Measurements from ENCODE around the gene SRSF4. TPM values are rescaled to one million over a fixed set of nuclear protein-coding genes. Genes with fewer than 3 reads are reported as not detected.

The SRSF4 gene
- total and polyA plus RNA-seq, 2 donors (not counting 1 experiment from before 2014, with no cell fraction given) = 48.4 to 93.5 TPM

GRCh38 chr1:29113413-29114117 is 68.1 kb downstream of the SRSF4 start:
- 100% methylated on average over 3 of the region's 6 CpGs for WGBS (ENCODE audit: insufficient coverage)
- H4K20me1 ChIP-seq (ENCODE audit: control insufficient read depth, insufficient read depth, low read length, poor library complexity, severe bottlenecking) = no peaks in the 10 kb centered on the region
- no peak overlapping the region for H3K27ac Mint-ChIP-seq

More at GRCh38 chr1:29113413-29114117, 68.1 kb downstream of the SRSF4 start:
- H3K27ac ChIP-seq (ENCODE audit: low read length in 2 of 2) = no peak overlapping the region
- no peak overlapping the region for H3K9ac ChIP-seq (ENCODE audit: low read length)
- H3K4me1 ChIP-seq (ENCODE audit: control insufficient read depth in 2 of 2, insufficient read depth in 2 of 2, low read length in 2 of 2) = no peaks in the 10 kb centered on the region
- no peak overlapping the region for H3K4me3 Mint-ChIP-seq
- peaks cover 2 to 69% of the 10 kb centered on the region in 2 experiments for H3K36me3 ChIP-seq (replicated peaks in 1 of 2; ENCODE audit: control extremely low read depth in 1 of 2, control insufficient read depth in 1 of 2, extremely low read depth in 1 of 2, insufficient read depth in 2 of 2, low read length in 1 of 2)
- H3K4me1 Mint-ChIP-seq = no peaks in the 10 kb centered on the region
- ATAC-seq (ENCODE audit: low read depth) (no peak), DNase-seq (no peak)
- H3K4me2 ChIP-seq (replicated peaks; ENCODE audit: low read depth, low read length, poor library complexity, severe bottlenecking) = no peak overlapping the region
- H3K27me3 Mint-ChIP-seq = no peaks in the 10 kb centered on the region
- no peak overlapping the region for H3K4me3 ChIP-seq (ENCODE audit: control extremely low read depth in 1 of 5, extremely low read depth in 1 of 5, insufficient read depth in 1 of 5, low read depth in 2 of 5, low read length in 4 of 5)
- intact Hi-C loops (cut with micrococcal nuclease) = no loop called here
- CTCF ChIA-PET = interaction anchor here (1.0 kb wide), 1 partner anchor 9 kb away, joined by 3 read pairs; no protein-coding TSS in a partner anchor
- H3K9me3 ChIP-seq (ENCODE audit: control extremely low read depth in 1 of 3, control insufficient read depth in 2 of 3, insufficient read depth in 1 of 3, low read length in 2 of 3) = no peaks in the 10 kb centered on the region
- TF ChIP-seq CTCF (IDR thresholded peaks at IDR 0.05) = no peak
- no peak for TF ChIP-seq EZH2 (IDR thresholded peaks at IDR 0.05; ENCODE audit: borderline replicate concordance, insufficient read depth, low read depth, low read length, poor library complexity, severe bottlenecking)
- H3K27me3 ChIP-seq (replicated peaks in 1 of 4; ENCODE audit: control extremely low read depth in 1 of 4, control insufficient read depth in 3 of 4, insufficient read depth in 4 of 4, low read length in 3 of 4) = no peaks in the 10 kb centered on the region
- H3K9me3 Mint-ChIP-seq (ENCODE audit: insufficient read depth) = no peaks in the 10 kb centered on the region
- no peak overlapping the region for H2AFZ ChIP-seq (ENCODE audit: insufficient read depth, low read depth, low read length, poor library complexity, severe bottlenecking)
- no peaks in the 10 kb centered on the region for H3K79me2 ChIP-seq (ENCODE audit: control insufficient read depth, insufficient read depth, low read length)
- POLR2A ChIA-PET = no interaction called here
